CD4-positive, alpha-beta T cell treated with Interleukin-15 for 4 hours (primary cell): ENCODE results near the gene PRDX3.
A peak's percentile ranks its signal among the peaks of the same experiment; 100 is the strongest.

Experiments
- DNase-seq: peaks from one replicate; pipeline ENCODE4 v3.0.0-alpha.2; 2020; ENCODE audit warnings: low spot score

Gene PRDX3

DNA sequence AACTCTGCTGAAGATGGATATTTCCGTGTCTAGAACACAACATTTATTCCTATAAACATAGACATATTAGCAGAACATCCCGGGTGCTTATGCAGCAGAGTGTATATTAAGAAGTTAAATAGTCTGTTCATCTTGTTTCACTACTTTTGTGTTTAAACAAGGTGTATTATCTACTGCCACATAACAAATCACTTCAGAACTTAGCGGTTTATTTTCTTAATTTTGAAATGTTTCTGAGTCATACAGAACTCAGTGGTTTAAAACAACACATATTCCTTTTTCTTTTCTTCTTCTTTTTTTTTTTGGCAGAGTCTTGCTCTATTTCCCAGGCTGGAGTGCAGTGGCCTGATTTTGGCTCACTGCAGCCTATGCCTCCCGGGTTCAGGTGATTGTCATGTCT lies 48.9 kb downstream of the PRDX3 start:
- DNase-seq, result no peak

DNA sequence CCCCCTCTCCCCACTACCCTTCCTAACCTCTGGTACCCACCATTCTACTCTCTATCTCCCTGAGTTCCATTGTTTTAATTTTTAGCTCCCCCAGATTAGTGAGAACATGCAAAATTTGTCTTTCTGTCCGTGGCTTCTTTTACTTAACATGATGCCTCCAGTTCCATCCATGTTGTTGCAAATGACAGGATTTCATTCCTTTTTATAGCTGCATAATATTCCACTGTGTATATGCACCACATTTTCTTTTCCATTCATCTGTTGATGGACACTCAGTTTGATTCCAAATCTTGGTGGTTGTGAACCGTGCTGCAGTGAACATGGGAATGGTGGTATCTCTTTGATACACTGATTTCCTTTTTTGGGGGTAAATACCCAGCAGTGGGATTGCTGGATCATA lies 52.7 kb downstream of the PRDX3 start:
- no peak for DNase-seq

DNA sequence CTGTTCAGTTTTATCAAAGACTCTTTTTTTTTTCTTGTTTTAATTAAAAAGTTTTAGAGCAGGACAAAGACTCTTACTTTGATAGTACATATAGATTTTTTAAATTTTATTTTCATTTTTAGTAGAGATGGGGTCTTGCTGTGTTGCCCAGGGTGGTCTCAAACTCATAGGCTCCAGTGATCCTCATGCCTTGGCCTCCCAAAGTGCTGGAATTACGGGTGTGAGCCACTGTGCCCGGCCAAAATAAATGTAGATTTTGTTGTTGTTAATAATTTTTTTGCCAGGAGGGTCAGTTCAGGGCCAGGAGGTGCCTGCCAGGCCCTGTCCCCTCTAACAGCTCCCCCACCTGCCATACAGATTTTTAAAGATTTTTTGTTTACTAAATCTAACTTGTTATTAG lies 57.7 kb downstream of the PRDX3 start:
- no peak for DNase-seq

DNA sequence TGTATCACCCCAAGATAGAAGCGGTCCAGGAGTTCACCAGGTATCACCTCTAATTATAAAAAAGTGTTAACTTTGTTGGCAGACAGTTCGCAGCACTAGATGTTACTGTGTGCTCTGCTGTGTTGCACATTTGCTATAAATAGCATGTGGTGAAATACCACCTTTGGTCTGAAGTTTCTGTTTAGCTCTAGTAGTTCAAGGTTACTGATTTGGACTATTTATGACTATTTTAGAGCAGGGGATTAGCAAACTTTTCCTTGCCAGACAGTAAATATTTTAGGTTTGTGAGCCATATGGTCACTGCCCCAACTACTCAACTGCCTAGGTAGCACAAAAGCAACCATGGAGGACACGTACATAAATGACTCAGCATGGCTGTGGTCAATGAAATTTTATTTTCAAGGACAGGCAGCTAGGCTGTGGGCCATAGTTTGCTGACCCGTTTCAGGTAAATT lies 58.2 kb downstream of the PRDX3 start:
- DNase-seq, result peak; percentile 20

- DNase-seq, result no peak
These were observed 59.2 kb downstream of the PRDX3 start for GRCh38 chr10:119119400-119119799.

GRCh38 chr10:119118231-119118630 lies 60.4 kb downstream of the PRDX3 start:
- DNase-seq, result no peak
